ENCODE data around the gene VIPAS39. TPM values are rescaled to one million over a fixed set of nuclear protein-coding genes. Genes with fewer than 3 reads are reported as not detected.

Gene VIPAS39
- total RNA-seq, 1 donor from 2014 or later = 17.1 TPM

DNA sequence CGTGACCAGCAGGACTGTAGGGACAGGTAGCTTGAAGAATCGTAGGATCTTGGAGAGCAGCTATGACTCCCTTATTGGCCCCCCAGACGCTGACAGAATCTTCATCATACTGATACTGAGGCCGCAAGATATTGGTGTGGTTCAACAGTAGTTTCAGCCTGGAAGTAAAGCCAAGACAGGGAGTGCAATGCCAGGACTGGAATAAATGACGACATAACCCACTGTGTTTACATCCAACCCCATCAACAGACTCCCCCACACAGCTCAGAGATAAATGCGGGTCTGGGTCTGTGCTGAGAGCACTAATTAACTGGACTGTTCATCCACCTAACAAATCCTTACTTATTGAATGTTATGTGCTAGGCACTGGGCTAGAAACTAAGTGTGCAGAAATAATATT, 50.7 kb downstream of the VIPAS39 start:
- intact Hi-C loops (cut with micrococcal nuclease) = loop anchor here (10.0 kb wide), 1 partner anchor 252 kb away; no protein-coding TSS in a partner anchor

DNA sequence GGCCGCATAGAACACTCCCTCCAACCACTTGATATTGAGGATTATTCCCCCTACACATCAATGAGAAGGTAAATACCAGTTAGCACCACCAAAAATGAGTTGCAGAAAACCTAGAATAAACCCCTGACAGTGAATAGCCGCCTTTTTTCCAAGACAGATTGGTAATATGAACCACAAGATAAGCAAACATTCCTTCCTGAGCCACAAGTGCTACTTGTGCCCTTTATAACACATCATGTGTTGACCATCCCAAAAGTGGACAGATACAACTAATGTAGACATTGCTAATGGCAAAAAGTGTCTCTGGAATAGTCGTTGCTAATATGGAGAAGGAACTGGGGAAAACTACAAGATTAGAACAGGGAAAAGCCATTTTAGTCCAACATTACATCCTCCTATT, 51.3 kb downstream of the VIPAS39 start:
- intact Hi-C loops (cut with micrococcal nuclease) = loop anchor here (10.0 kb wide), 1 partner anchor 251 kb away; no protein-coding TSS in a partner anchor

DNA sequence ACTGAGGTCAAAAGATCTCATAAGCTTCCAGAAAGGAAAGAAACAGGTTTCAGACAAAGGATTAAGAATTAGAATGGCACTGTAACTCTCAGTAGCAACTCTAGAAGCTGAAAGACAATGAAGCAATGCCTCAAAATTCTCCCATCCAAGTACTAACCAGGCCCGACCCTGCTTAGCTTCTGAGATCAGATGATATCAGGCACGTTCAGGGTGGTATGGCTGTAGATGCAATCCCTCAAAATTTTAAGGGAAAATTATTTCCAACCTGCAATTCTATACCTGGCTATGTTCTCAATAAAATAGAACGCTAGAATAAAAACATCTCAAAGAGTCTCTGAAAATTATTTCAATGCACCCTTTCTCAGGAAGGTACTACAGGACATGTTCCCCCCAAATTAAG, 53.6 kb downstream of the VIPAS39 start:
- intact Hi-C loops (cut with micrococcal nuclease) = loop anchor here (10.0 kb wide), 1 partner anchor 249 kb away; no protein-coding TSS in a partner anchor

DNA sequence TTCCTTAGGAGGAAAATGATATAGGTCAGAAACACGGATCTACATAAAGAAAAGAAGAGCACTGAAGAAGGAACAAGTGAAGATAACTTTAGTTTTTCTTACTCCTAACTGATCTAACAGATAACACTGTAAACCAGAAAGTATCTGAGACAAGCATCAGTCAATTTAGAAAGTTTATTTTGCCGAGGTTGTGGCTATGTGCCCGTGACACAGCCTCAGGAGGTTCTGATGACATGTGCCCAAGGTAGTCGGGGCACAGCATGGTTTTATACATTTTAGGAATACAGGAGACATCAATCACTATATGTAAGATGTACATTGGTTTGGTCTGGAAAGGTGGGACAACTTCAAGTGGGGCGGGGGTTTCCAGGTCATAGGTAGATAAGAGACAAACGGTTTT, 57.2 kb downstream of the VIPAS39 start:
- intact Hi-C loops (cut with micrococcal nuclease) = loop anchor here (10.0 kb wide), 1 partner anchor 245 kb away; no protein-coding TSS in a partner anchor

DNA sequence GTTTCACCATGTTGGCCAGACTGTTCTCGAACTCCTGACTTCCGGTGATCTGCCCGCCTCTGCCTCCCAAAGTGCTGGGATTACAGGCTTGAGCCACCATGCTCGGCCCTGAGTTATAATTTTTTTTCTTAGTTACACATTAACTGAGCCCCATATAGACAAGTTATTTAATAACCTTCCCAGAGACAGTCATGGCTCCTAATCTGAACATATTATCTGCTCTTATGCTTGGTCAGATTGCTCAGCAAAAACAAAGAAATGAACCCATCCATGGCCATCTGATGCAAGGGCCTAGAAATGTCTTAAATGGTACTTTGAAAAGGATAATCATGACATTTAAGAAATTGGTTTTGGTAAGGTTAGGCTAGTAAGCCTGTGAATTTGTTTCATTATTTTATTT, 67.2 kb downstream of the VIPAS39 start:
- intact Hi-C loops (cut with micrococcal nuclease) = no loop called here

DNA sequence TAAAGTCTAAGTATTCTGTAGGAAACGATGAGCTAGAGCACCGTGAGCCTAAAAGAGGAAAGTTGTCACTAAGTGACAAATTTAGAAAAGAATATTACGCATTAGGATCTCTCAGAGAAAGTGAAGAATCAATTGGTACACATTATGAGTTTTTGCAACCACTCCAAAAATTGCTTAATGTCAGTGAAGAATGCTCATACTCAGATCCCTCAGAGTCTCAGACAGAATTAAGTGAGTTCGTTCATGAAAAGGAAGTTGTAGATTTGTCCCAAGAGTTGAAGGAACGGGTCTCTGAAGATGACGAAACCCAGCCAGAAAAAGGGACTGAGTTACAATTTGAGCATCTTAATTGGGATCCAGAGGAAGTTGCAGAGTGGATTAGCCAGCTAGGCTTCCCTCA, 78.7 kb downstream of the VIPAS39 start:
- intact Hi-C loops (cut with micrococcal nuclease) = no loop called here

DNA sequence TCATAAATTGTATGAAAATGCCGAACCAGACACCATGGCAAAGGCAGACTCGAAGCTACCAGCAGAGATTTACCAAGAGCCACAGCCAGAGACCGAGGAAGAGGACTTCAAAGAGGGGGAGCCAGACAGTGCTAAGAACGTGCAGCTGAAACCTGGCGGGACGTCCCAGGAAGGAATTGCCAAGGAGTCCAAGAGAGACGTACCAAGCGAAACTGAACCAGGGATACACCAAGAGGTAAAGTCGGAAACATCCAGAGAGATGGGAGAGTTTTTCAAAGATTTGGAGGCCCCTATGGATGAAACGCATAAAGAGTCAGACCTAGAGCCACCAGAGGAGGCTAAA, 79.9 kb downstream of the VIPAS39 start:
- intact Hi-C loops (cut with micrococcal nuclease) = loop anchor here (1.0 to 2.0 kb wide), 4 partner anchors 56 to 565 kb away; partner anchors contain the start of genes ANGEL1, GSTZ1, SNW1 and VIPAS39

DNA sequence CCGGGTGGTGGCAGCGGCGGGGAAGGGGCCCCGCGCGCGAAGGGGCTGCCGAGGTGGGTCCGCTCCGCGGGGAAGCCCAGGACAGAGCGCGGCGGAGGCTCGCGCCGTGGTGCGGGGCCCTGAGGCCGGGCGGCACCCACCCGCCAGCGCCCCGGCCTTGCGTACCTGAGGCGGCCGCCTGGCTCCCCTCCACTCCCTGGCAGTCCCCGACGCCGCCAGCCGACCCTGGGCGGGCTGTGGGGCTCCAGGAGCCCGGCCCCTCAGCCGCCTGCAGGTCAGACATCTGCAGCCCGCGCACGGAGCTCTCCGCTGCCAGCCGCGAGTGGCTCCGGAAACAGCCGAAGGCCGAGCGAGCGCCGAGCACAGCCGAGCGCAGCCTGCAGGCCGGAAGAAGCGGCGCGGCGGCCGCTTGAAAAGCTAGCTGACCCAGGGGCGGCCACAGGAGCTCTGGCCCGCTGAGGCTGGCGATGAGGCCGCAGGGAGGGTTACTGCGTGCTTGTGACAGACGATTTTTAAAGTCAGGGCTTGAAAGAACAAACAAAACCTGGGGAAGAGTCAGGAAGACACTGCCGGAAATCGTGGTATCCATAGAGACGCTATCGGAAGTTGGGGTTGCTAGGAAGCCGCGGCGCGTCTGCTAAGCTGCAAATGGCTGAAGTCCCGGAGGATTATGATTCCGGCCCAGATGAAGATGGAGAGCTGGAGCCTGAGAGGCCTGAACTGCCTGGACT, 80.5 kb downstream of the VIPAS39 start, which contains the start of the genes SAMD15 and TMED8:
TSS of gene SAMD15 (plus strand) at position 609 of the 731 bp plus-strand sequence. CDS start at position 649, 40 bp downstream.
TSS of gene TMED8 (minus strand) at position 324 of the 731 bp plus-strand sequence. CDS start at position 283, 41 bp downstream.
- intact Hi-C loops (cut with micrococcal nuclease) = loop anchor here (1.0 to 2.0 kb wide), 4 partner anchors 56 to 565 kb away; partner anchors contain the start of genes ANGEL1, GSTZ1, SNW1 and VIPAS39

Other genes starting within 250 kb of the VIPAS39 start
- gene NGB, start 186.4 kb downstream of the VIPAS39 start, total RNA-seq = not detected in 2 replicates
- 15.7 and 16.3 TPM in 2 replicates for gene POMT2, start 136.7 kb downstream of the VIPAS39 start, total RNA-seq
- 10.1 and 10.2 TPM in 2 replicates for gene GSTZ1, start 136.6 kb downstream of the VIPAS39 start, total RNA-seq
- gene TMED8, start 80.5 kb downstream of the VIPAS39 start, total RNA-seq = 19.6 and 19.9 TPM in 2 replicates
- gene SAMD15, start 80.2 kb downstream of the VIPAS39 start, total RNA-seq = 0.07 and 0.23 TPM in 2 replicates
- 0.27 and 0.30 TPM in 2 replicates for gene NOXRED1, start 34.1 kb downstream of the VIPAS39 start, total RNA-seq
- gene AHSA1, start 492 bp upstream of the VIPAS39 start, total RNA-seq = 217 and 245 TPM in 2 replicates
- 0.18 TPM in 1 of 2 replicates, not detected in the other for gene ISM2, start 41.2 kb upstream of the VIPAS39 start, total RNA-seq
- gene SPTLC2, start 159.0 kb upstream of the VIPAS39 start, total RNA-seq = 48.4 and 51.6 TPM in 2 replicates

All from T-helper 2 cell treated with Interferon-gamma antibody and Interleukin-4, amounts not matched to agents 100 ng/mL and 5 ng/mL, for 36 hours (primary cell).